GM21381 (cell line): ENCODE data around the gene HSPA1B.
"Not testable (repeated sequence)": the region's sequence is repeated elsewhere in the genome, so short reads cannot be mapped to it uniquely, and the experiment has no call there.

Source experiments
- ATAC-seq: cut with Tn5 transposase; IDR thresholded peaks from one replicate; pipeline ENCODE4 v1.9.1; 2021; ENCODE audit warnings: mild to moderate bottlenecking, moderate library complexity; ENCODE audit not compliant: unreplicated experiment

The HSPA1B gene

DNA sequence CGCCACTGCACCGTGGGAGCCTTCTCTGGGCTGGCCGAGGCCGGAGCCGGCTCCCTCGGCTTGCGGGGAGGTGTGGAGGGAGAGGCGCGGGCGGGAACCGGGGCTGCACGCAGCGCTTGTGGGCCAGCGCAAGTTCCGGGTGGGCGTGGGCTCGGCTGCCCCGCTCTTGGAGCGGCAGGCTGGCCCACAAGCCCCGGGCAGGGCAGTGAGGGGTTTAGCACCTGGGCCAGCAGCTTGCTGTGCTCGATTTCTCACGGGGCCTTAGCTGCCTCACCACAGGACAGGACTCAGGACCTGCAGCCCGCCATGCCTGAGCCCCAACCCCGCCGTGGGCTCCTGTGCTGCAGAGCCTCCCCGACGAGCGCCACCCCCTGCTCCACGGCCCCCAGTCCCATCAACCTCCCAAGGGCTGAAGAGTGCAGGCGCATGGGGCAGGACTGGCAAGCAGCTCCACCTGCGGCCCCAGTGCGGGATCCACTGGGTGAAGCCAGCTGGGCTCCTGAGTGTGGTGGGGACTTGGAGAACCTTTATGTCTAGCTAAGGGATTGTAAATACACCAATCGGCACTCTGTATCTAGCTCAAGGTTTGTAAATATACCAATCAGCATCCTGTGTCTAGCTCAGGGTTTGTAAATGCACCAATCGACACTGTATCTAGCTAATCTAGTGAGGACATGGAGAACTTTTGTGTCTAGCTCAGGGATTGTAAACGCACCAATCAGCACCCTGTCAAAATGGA is 24.6 kb downstream of the HSPA1B start:
- ATAC-seq = not testable (repeated sequence)

- not testable (repeated sequence) for ATAC-seq
These were observed 30.2 kb downstream of the HSPA1B start for GRCh38 chr6:31857774-31858173.

GRCh38 chr6:31858707-31859106 is 31.2 kb downstream of the HSPA1B start:
- ATAC-seq = no peak

DNA sequence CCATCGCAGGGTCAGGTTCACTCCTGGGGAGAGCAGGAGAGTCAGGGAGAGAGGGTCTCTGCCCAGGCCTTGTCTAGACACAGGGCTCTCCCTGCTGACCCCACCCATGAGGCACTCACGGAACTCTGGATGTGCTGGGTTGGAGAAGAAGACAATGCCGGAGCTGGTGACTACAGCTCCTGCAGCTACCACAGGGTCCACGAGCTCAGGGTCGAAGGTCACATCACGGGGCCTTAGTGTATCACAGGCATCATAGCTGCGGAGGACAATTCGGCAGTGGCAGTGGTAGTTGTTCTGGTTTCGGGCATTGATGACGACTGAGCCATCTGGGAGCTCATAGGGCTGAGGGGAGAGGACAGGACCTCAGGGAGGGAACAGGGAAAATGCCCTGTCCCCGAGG is 32.4 kb downstream of the HSPA1B start:
- ATAC-seq = no peak

DNA sequence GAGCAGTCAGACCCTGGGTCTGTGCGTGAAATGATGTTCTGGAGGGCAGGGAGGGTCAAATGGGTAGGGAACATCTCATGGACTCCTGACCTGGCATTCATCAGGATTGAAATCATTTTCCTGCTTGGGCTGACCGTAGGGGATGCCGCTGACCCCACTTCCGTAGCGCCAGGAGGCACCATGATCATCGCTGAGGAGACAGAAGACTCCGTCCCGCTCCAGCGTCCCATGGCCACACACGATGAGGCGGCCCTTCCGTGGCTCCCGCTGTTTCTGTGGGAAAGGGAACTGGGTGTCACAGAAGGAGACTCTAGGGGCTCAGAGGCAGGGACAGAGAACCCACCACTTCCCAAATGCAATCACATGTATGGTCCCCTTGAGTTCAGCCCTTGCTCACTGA is 32.8 kb downstream of the HSPA1B start:
- ATAC-seq = no peak

DNA sequence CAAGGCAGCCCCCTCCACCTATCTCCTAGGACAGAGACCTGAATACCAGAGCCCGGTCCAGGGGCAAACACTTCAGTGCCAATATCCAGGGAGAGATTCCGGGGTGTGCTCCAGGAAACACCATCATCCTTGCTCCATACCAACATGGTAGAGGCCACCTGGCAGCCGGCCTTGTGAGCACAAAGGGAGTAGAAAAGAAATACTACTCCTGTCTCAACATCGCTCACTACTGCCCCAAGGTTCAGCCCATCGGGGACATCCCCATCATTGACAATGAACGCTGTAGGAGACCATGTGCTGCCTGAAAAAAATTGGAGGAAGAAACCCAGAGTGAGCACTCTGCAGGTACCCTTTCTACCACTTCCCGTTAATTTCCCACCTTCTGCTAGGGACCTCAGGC is 33.6 kb downstream of the HSPA1B start:
- no peak for ATAC-seq

DNA sequence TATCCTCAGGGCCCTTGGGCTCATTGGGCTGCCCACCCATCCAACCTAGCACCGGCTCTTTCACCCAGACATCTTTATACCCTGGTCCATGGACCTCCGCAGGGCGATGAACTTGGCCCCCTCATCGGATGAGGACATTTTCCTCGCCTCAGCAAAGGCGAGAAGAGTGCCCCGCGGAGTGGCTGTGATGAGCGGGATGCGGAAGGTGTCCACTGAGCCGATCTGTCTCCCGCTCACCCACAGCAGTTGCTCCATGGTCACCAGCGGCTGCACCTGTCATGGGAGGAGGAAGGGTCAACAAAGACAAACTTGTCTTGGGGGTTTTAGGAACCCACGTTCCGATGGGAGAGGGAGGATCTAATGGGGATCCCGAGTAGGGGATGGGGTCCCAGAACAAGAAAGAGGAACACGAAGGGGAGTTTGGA is 34.4 kb downstream of the HSPA1B start:
- ATAC-seq = no peak

DNA sequence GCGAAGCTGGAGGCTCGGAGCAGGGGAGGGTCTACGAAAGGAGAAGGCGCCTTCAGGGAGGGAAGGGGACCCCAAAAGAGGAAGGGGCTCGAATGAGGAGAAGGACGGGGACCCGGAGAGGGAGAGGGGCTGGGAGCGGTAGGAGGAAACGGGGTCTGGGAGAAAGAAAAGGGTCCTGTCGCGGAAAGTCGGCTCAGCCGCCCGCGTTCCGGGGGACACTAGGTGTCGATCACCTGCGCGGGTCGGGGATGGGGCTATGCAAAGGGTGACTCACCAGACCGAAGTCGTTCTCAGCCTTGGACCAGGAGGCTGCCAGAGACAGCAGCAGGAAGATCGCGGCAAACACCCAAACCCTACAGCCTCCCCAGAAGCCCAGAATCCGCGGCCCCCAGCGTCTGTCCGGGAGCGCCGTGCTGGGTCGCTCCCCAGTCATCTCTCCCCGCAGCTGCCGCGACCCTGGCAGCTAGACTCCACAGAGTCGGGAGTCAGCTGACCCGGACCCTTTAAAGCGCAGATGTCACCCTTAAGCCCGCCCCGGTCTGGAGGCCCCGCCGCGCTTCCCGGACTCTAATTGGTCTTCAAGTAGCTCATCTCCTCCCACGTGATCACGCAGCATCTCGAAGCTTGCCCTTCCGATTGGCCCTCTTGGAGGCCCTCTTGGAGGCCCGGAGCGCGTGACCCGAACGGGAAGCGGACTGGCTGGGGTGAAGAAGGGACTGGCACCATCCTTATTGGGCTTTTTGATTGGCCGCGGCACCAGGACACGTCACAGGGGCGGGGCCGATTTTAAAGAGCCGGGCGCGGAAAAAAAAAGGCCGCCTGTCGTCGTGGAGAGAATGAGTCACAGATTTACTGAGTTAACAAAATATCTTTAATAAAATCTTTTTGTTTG is 35.1 kb downstream of the HSPA1B start, which contains the start of gene NEU1:
TSS of gene NEU1 (minus strand) at position 478 of the 892 bp plus-strand sequence. CDS start at position 433, 45 bp downstream.
- ATAC-seq = peak; percentile 86

GRCh38 chr6:31864123-31864562 is 36.6 kb downstream of the HSPA1B start:
- not testable (repeated sequence) for ATAC-seq

DNA sequence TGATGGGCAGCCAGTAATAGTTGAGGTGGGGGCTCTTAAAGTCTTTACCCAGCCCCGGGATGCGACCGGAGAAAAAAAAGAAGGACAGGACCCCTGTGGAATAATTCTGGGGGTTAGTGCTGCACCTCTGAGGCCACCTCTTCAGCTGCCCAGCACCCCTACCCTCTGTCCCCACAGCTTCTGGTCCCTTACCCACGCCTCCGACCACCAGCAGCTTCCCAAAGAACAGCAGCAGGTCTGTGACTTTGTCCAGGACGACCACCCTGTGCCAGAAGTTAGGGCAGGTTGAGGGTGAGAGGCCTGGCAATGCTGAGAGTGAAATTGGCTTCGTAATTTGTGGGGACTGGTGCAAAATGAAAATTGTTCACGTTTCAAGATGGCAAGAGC is 37.3 kb downstream of the HSPA1B start:
- no peak for ATAC-seq

DNA sequence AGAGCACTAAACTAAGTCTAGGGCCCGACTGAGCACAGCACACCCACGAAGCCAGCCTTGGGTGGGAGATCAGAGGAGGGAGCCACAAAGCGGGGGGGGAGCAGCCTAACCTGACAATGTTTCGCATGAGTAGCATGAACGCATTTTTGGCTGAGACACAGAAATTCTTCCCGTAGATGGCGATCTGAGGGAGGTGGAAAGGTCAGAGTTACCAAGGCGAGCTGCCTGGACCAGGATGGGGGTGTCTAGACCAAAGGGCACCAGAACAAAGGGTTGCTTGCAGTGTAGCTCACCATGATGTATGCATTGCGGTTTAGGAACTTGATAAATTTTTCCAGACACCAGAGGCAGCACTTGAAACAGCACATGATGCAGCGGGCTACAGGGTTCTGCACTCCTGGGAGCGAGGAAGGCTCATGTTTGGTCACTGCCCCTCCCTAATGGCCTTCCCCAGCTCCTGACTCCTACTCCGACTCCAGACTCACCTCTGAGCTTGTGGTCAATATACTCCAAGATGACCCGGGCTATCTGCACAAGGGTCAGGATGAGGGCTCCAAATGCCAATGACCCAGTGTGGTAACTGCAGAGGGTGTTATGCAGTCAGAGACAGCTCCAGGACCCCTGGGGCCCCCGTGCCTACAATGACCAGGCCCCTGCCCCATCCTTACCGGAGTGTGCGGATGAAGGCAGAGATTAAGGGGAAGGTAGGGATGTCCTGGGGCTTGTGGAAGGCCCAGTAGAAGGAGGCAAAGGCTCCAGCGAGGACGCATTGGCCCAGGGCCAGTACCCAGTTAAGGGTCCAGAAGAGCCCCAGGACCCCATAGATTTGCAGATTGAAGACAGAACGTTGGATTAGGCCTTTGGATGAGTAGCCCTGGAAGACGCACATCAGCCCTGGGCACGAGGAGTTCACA is 37.9 kb downstream of the HSPA1B start:
- ATAC-seq = no peak

DNA sequence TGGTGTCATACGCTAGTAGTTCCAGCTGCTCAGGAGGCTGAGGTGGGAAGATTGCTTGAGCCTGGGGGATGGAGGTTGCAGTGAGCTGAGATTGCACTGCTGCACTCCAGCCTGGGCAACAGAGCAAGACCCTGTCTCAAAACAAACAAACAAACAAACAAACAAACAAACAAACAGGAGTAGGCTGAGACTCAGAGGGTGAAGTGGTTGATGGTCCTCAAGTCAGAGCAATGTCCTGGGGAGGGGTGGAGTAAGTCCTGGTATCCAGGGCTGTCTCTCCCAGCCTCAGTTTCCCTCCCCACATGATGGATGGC is 41.1 kb downstream of the HSPA1B start:
- ATAC-seq = not testable (repeated sequence)

DNA sequence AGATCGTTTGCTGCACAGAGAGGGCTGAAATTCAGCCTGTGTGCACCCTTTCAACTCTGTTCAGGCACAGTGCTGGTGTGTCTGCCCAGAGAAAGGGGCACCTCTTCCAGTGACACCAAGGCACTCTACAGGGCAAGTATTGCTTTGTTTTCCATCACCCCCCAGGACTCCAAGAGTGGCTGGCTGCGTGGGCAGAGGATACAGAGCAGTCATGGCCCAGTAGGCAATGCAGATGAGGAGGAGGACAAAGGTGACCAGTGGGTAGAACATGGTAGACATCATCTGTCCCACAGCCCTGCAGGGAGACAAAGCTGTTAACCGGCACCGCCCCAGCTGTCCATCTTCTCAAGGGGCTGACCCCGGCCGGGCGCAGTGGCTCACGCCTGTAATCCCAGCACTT is 41.8 kb downstream of the HSPA1B start:
- ATAC-seq = no peak

- no peak for ATAC-seq
These were observed 42.9 kb downstream of the HSPA1B start for GRCh38 chr6:31870385-31870921.

- ATAC-seq = no peak
These were observed 43.6 kb downstream of the HSPA1B start for GRCh38 chr6:31871046-31871659.

DNA sequence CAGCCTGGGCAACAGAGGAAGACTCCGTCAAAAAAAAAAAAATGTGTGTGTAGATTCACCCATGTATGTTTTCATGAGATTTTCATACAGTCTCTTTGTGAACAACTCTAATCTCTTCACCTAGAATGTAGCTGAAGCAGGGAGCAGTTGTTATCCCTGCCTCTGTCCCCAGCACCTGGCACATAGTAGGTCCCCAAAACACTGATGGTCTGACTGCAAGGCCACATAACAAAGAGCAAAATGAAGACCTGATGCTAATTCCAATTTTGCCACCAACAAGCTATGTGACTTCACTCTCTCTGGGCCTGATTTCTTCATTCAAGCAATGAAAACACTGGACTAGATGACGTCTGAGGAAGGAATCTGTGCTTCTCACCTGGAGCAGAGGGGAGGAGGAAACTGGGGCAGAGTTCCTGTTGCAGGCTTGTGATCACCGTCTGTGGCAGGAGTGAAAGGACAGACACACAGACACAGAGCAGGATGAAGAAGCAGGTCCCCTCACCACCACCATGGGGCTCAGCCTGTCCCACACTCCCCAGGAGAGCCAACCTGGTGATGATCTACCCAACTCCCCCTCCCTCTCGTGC is 46.6 kb downstream of the HSPA1B start:
- no peak for ATAC-seq

GRCh38 chr6:31874836-31875572 is 47.5 kb downstream of the HSPA1B start:
- ATAC-seq = no peak

DNA sequence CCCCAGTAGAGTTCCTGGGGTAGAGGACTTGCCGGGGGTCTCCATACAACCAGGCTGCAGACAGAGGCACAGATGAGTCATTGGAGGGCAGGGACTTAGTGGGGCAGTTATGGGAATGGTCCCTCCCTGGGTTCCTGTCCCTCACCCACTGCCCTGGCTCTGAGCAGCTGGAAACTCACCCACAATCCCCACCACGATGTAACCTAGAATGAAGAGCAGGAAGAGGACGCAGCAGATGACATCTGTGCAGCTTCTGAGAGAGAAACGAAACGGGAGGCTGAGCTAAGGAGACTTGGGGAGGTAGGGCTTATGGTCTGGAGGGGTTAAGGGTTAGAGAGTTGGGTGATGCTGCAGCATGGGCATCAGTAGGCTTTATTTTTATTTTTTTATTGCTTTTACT is 48.3 kb downstream of the HSPA1B start:
- ATAC-seq = no peak

DNA sequence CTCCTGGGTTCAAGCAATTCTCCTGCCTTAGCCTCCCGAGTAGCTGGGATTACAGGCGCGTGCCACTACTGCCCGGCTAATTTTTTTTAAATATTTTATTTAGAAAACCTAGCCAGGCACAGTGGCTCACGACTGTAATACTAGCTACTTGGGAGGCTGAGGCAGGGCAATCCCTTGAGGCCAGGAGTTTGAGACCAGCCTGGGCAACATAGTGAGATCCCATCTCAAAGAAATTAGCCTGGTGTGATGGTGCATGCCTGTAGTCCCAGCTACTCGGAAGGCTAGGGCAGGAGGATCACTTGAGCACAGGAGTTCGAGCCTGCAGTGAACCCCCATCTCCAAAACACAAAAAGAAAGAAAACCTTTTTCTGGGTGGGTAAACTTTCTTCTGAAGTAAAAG is 48.8 kb downstream of the HSPA1B start:
- no peak for ATAC-seq
